Fibroblast of villous mesenchyme (primary cell): Measurements from ENCODE around the gene FAM168B. TPM values are rescaled to one million over a fixed set of nuclear protein-coding genes. Genes with fewer than 3 reads are reported as not detected.

Experiments
- DNase-seq: peaks from one replicate; pipeline ENCODE4 v3.0.0-alpha.2; 2010; ENCODE audit warnings: low read depth
- H3K4me3 ChIP-seq: 2 replicates; pipeline ENCODE4 v1.5.1; 2011; ENCODE audit warnings: low read depth, mild to moderate bottlenecking, low read length
- total RNA-seq: library from RNA; depleted of rRNA; stranded (reverse); fragments of >200 nt; gene quantifications from 2 replicates; pipeline ENCODE4 v1.2.3, GENCODE V29; 2012
- TF ChIP-seq, protein P1 (sequence below): IDR thresholded peaks from 2 replicates; pipeline ENCODE4 v1.5.1; 2012; ENCODE audit warnings: low read depth, mild to moderate bottlenecking, low read length; ENCODE audit not compliant: insufficient read depth

FAM168B gene
- total RNA-seq, 1 donor = 91.5 TPM

DNA sequence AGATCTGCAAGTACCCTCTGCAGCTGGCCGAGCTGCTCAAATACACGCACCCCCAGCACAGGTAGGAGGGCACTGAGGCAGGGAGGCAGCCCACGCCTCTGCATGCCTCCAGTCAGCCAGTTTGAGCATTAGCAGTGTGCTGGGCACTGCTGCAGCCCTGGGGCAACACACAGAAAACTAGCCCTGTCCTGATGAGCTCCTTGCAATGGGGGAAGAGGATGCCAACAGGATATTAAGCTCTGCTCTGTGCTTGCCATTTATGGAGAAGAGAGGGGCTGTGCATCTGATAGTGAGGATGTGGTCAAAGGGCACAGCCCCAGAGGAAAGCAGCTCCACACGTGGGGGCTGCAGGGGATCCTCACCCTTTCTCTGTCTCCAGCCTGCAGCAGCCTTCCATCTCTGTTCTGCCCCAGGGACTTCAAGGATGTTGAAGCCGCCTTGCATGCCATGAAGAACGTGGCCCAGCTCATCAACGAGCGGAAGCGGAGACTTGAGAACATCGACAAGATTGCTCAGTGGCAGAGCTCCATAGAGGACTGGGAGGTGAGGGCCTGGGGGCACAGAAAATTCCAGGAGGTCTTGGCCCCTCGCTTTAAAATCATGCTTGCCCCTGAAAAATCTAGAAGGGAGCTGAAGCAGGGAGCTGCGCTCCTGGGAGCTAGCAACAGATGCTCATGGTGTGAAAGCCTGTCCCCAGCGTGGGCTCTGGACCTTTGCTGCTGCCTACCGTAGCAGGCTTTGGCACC lies 51.7 kb downstream of the FAM168B start:
- DNase-seq = no peak
- no peak overlapping the region for H3K4me3 ChIP-seq
- TF ChIP-seq, protein P1, sequence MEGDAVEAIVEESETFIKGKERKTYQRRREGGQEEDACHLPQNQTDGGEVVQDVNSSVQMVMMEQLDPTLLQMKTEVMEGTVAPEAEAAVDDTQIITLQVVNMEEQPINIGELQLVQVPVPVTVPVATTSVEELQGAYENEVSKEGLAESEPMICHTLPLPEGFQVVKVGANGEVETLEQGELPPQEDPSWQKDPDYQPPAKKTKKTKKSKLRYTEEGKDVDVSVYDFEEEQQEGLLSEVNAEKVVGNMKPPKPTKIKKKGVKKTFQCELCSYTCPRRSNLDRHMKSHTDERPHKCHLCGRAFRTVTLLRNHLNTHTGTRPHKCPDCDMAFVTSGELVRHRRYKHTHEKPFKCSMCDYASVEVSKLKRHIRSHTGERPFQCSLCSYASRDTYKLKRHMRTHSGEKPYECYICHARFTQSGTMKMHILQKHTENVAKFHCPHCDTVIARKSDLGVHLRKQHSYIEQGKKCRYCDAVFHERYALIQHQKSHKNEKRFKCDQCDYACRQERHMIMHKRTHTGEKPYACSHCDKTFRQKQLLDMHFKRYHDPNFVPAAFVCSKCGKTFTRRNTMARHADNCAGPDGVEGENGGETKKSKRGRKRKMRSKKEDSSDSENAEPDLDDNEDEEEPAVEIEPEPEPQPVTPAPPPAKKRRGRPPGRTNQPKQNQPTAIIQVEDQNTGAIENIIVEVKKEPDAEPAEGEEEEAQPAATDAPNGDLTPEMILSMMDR = no peak

DNA sequence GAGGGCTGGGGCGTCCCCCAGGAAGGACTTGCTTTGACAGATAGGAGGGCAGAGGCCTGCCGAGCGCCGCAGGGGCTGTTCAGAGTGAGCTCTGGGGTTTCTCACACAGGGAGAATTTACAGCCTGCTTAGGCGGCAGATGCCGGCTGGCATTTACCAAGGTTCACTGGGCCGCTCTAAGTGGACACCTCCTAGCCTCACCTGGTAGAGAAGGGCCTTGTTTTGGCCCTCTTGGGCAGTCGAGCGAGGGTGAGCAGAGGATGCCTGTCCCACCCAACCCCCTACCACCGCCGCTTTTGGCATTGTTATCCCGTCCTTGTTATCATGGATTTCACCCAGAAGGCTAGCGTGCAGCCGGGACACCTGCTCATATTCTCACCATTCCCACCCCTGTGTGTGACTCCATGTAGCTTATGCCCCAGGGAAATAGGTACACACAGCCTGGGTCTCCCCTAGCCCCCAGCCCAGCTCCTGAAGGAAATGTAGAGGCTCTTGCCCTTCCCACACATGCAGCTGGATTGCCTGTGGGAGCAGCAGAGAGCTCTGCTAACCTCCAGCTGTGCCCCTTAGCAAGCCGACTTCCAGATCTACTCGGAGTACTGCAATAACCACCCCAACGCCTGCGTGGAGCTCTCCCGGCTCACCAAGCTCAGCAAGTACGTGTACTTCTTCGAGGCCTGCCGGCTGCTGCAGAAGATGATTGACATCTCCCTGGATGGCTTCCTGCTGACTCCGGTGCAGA lies 52.4 kb downstream of the FAM168B start:
- TF ChIP-seq, protein P1 = peak; percentile 28
- H3K4me3 ChIP-seq = no peak overlapping the region
- DNase-seq = peak; percentile 21

DNA sequence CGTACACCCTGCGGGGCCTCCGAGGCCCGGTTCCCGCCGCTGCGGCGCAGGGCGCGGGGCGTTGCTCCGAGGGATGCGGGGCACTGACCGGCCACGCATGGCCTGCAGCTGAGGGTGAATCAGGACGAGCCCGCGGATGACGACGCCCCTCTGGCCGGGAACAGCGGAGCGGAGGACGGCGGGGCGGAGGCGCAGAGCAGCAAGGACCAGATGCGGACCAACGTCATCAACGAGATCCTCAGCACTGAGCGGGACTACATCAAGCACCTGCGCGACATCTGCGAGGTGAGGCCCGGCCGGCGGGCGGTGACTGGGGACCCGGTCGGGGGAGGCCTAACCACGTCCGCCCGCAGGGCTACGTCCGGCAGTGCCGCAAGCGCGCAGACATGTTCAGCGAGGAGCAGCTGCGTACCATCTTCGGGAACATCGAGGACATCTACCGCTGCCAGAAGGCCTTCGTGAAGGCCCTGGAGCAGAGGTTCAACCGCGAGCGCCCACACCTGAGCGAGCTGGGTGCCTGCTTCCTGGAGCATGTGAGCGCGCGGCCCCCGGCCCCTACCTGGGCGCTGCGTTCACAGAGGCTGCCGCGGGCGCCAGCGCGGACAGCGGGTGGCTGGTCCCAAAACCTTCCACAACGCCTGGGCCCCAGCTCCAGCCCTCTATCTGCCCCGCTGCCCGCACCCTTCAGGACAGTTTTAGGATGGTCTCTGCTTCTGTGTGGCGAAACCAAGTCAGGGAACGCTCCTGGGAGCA lies 53.2 kb downstream of the FAM168B start:
- TF ChIP-seq, protein P1 = no peak
- no peak overlapping the region for H3K4me3 ChIP-seq
- no peak for DNase-seq

DNA sequence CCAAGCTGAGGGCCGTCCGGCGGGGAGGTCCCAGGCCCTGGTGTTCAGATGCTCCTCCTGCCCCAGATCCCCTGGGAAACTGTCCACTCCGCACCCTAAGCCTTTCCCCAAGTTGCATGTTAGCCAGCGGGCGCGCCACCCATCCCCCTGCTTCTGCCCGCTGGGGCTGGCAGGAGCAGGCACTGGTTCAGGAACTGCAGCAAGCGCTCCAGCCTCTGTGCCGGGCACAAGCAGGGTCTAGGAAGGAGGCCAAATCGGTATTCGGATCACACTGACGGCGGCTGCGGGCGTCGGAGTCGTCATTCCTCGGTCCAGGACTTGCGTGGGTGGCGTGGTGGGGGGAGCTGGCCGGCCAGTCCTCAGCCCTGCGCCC lies 53.7 kb downstream of the FAM168B start:
- TF ChIP-seq, protein P1 = no peak
- no peak for DNase-seq
- H3K4me3 ChIP-seq = no peak overlapping the region

DNA sequence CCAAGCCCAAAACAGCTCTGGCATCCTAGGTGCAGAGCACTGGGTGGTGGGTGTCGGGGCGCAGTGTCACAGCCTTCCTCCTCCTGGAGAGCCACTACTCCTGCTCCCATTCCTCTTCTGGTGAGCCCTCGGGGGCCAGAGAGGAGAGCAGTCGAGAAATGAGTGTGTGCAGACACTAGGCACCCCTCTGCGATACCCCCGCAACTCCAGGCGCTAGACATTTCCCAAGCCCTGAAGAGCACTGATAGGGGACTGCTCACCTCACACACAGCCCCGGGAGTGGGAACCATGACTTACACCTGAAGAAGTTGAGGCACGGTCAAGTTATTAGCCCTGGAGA lies 54.2 kb downstream of the FAM168B start:
- DNase-seq = no peak
- H3K4me3 ChIP-seq = no peak overlapping the region
- TF ChIP-seq, protein P1 = no peak

DNA sequence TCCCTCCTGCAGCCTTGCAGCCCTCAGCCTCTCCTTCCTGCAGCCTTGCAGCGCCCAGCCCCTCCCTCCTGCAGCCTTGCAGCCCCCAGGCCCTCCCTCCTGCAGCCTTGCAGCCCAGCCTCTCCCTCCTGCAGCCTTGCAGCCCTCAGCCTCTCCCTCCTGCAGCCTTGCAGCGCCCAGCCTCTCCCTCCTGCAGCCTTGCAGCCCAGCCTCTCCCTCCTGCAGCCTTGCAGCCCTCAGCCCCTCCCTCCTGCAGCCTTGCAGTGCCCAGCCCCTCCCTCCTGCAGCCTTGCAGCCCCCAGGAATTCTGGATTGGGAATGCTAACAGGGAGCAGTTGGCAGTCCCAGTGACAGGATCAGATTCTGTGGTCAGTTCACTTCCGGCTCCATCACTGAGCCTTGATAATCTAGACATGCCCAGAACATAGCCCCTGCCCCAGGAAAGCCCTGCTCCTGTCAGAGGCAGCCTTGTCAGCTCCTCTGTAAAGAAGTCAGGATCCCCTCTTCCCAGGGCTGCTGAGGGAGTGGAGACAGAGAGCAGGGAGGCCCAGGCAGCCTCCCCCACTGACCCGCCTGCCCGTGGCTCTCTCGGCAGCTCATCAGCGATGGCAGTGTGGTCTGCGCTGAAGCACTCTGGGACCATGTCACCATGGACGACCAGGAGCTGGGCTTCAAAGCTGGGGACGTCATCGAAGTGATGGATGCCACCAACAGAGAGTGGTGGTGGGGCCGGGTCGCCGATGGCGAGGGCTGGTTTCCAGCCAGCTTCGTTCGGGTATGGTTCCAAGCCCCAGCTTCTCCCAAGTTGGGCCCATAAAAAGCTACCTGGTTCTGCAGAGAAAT lies 54.8 kb downstream of the FAM168B start:
- DNase-seq = no peak
- no peak overlapping the region for H3K4me3 ChIP-seq
- TF ChIP-seq, protein P1 = no peak
